ENCODE measurements around the gene ATP1A4. TPM values are rescaled to one million over a fixed set of nuclear protein-coding genes. Genes with fewer than 3 reads are reported as not detected.

Gene ATP1A4
- total and polyA plus RNA-seq, 4 donors = 0.06 to 0.09 (median 0.08) TPM; not detected in 1

- Histone ChIP-seq H3K9ac (ENCODE audit: insufficient read depth in 1 of 2, low read length in 2 of 2) (no peak overlapping the region), H3K4me3 (no peak overlapping the region), H3K27me3 (ENCODE audit: control insufficient read depth in 3 of 3, insufficient read depth in 3 of 3, low read length in 2 of 3) (no peaks in the 10 kb centered on the region), H3K4me1 (ENCODE audit: control insufficient read depth in 5 of 5, insufficient read depth in 5 of 5, low read length in 5 of 5) (peaks cover 0 to 42% (median 21%) of the 10 kb centered on the region in 5 donors), H3K9me3 (ENCODE audit: control insufficient read depth in 4 of 4, insufficient read depth in 3 of 4, low read length in 3 of 4) (no peaks in the 10 kb centered on the region), H3K27ac (ENCODE audit: low read depth in 1 of 2, low read length in 1 of 2) (no peak overlapping the region), H3K36me3 (ENCODE audit: control insufficient read depth in 4 of 4, insufficient read depth in 4 of 4, low read length in 4 of 4) (no peaks in the 10 kb centered on the region)
- DNase-seq (peak; percentile 27 to 61 (median 56)), ATAC-seq (ENCODE audit: insufficient read depth, low FRiP score) (no peak)
- TF ChIP-seq CTCF (IDR thresholded peaks at IDR 0.05; ENCODE audit: control extremely low read depth, extremely low read depth) = no peak
- 50 to 60% methylated on average over 3 of the region's 3 CpGs for WGBS, 2 donors
These were observed 46.9 kb upstream of the ATP1A4 start for GRCh38 chr1:160104486-160104885.

- WGBS, 2 donors = 94 to 96% methylated on average over 5 of the region's 5 CpGs
- DNase-seq (no peak), ATAC-seq (ENCODE audit: insufficient read depth, low FRiP score) (no peak)
- no peaks in the 10 kb centered on the region for H3K36me3 ChIP-seq (ENCODE audit: control insufficient read depth in 4 of 4, insufficient read depth in 4 of 4, low read length in 4 of 4)
- no peak for TF ChIP-seq CTCF (IDR thresholded peaks at IDR 0.05; ENCODE audit: control extremely low read depth, extremely low read depth)
- H3K9me3 ChIP-seq (ENCODE audit: control insufficient read depth in 4 of 4, insufficient read depth in 3 of 4, low read length in 3 of 4) = no peaks in the 10 kb centered on the region
- no peaks in the 10 kb centered on the region for H3K27me3 ChIP-seq (ENCODE audit: control insufficient read depth in 3 of 3, insufficient read depth in 3 of 3, low read length in 2 of 3)
- H3K9ac ChIP-seq (ENCODE audit: insufficient read depth in 1 of 2, low read length in 2 of 2) = no peak overlapping the region
- peaks cover 0 to 43% (median 21%) of the 10 kb centered on the region in 5 donors for H3K4me1 ChIP-seq (ENCODE audit: control insufficient read depth in 5 of 5, insufficient read depth in 5 of 5, low read length in 5 of 5)
- no peak overlapping the region for H3K4me3 ChIP-seq
- H3K27ac ChIP-seq (ENCODE audit: low read depth in 1 of 2, low read length in 1 of 2) = no peak overlapping the region
These were observed 46.2 kb upstream of the ATP1A4 start for GRCh38 chr1:160105155-160105554.

DNA sequence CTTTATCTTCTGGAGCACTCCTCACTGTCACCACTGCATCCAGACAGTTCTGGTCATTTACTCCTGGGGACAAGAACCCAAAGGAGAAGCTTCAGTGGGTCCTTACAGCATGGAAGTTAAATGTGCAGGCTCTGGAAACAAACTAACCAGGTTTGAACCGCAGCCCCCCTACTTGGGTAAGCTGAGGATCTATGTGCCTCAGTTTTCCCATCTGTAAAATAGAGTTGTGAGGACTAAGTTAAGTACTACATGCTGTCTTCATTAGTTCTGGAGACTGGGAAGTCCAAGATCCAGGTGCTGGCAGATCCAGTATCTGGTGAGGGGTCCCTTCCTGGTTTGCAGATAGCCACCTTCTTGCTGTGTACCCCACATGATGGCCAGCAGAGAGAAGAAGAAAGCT lies 43.9 kb upstream of the ATP1A4 start:
- no peak for TF ChIP-seq CTCF (IDR thresholded peaks at IDR 0.05; ENCODE audit: control extremely low read depth, extremely low read depth)
- Histone ChIP-seq H3K9me3 (ENCODE audit: control insufficient read depth in 4 of 4, insufficient read depth in 3 of 4, low read length in 3 of 4) (no peaks in the 10 kb centered on the region), H3K27ac (ENCODE audit: low read depth in 1 of 2, low read length in 1 of 2) (no peak overlapping the region), H3K4me3 (no peak overlapping the region), H3K36me3 (ENCODE audit: control insufficient read depth in 4 of 4, insufficient read depth in 4 of 4, low read length in 4 of 4) (no peaks in the 10 kb centered on the region), H3K27me3 (ENCODE audit: control insufficient read depth in 3 of 3, insufficient read depth in 3 of 3, low read length in 2 of 3) (no peaks in the 10 kb centered on the region), H3K9ac (ENCODE audit: insufficient read depth in 1 of 2, low read length in 2 of 2) (no peak overlapping the region), H3K4me1 (ENCODE audit: control insufficient read depth in 5 of 5, insufficient read depth in 5 of 5, low read length in 5 of 5) (peaks cover 0 to 29% (median 9%) of the 10 kb centered on the region in 5 donors)
- ATAC-seq (ENCODE audit: insufficient read depth, low FRiP score) (no peak), DNase-seq (no peak)
- 93 to 96% methylated on average over 1 of the region's 1 CpG for WGBS, 2 donors

Data from lung (tissue), 12 donors.